HG02571 (cell line): Measurements from ENCODE around the gene PRPF6.

Experiments
- ATAC-seq: cut with Tn5 transposase; IDR thresholded peaks from one replicate; pipeline ENCODE4 v1.9.1; 2021; ENCODE audit warnings: mild to moderate bottlenecking, moderate library complexity; ENCODE audit not compliant: unreplicated experiment

PRPF6 gene

DNA sequence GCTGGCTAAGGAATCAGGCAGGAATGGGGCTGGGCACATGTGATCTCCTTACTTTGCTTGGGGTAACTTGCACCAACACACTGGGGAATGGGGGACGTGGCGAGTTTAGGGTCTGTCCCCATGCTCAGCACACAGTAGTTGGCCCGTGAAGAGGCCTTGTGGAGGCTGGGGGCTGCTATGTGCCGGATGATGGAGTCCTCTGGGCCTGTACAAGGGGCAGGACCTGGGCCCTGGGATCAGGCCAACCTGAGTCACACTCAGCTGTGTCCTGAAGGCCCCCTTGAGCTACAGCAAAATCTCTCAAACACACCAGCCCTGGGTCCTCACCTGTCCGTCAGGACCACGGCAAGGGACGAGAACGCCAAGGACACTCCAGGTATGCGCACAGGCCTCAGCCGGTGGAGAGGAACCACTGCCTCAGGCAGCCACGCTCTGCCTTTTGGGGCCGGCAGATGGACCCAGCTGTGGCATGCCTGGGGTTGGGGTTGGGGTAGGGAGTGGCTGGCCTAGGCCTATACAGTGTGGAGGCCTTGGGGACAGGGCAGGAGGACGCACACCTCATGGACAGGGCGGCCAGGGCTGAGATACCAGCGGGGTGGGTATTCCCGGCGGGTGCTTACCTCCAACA, 35.8 kb upstream of the PRPF6 start:
- ATAC-seq, result no peak

DNA sequence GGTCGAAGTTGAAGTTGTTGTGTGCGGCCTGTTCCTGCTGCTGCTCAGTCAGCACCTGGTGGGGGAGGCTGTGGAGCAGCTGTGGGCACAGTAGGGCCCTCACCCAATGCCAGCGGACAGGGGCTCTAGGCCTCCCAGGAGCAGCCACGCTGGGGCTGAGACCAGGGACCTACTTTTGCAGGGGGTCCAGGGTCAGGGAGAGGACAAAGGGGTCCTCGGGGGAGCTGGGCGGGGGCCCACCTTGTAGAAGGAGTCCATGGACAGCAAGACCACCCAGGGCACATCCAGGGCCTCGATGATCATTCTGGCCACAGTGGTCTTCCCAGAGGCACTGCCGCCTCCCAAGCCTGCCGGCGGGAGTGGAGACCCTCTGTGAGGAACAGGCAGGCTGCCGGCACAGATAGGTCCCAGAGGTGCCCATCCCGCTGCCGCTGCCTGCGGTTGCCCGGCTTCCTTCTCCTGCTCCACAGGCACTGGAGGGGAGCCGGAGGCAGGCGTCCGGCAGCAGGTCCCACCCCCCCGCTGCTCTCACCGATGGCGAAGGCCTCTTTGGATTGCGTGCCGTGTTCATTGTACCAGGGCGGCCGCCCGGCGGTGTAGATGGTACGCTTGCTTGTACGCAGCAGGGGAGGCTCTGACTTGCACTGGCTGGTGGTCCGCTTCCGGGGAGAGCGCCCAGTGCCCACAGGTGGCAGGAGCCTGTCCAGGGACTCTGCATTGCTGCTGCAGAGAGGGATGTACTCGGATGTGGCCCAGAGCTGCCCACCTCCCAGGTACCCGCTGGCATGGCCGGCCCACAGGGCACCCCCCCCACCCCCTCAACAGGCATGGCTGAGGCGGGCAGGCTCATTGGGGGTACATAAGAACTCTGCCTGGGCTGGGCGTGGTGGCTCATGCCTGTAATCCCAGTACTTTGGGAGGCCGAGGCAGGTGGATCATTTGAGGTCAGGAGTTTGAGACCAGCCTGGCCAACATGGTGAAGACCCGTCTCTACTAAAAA, 34.7 kb upstream of the PRPF6 start:
- no peak for ATAC-seq

- no peak for ATAC-seq
Observed at GRCh38 chr20:63946986-63947637, 33.8 kb upstream of the PRPF6 start.

DNA sequence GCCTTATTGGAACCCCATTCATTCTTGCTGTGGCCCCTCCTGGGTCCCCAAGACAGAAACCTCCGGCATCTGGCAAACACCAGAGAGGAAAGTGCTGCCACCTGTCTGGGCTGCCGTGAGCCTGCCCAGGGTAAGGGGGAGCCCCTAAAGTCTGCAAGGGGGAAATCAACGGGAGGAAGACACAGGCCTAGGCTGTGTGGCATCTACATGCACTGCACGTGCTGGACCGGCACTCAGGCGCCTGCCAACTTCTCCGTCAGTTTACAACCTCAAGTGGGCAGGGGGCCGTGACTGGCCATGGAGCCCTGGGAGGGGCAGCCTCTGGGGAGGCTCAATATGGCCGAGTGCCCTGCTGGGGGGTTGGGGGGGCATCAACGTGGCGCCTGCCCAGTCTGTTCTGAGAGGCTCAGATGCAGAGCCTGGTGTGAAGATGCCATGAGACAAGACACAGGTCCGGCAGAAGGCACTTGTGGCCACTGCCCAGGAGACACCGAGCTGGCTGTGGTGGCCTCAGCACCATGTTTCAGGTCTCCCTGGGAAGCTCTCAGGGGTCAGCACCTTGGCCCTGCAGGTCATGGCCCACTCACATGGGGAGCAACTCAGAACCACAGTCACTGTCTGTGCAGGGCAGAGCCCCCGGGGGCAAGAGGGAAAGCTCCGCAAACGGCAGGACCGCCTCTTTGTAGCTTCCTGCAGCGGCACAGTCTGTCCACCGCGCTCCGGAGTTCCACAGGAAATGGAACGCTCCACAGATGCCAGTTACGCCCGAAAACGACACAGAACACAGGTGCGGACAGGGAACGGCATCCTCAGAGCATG, 33.1 kb upstream of the PRPF6 start:
- ATAC-seq, result no peak

DNA sequence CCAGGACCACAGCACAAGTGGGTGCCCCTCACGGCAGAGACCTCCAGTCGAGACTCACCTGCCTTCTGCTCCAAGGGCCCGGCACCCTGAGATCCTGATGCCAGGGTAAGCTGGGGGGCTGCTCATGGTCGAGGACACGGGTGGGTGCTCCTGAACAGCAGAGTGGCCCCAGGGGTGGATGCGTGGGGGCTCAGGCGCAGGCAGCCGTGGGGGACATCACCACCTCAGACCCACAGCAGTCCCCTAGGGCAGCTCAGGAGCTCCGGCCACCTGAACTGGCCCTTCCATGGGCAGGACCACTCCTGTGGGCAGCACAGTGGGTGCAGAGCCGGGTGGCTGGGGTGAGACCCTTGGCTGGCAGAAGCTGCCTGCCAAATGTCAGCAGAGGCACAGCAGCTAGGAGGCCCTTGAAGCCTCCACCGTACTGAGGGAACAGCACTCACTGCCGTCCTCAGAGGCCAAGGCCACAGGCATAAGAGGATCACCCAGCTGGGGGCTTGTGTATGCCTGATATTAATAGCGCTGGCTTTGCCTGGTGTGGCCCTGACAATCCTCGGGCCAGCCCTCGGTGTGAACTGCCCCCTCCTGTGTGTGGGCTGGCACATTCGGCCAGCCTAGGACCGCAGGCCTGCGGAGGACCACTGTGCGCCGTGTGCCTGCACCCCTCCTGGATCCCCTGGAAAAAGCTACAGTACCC, 30.1 kb upstream of the PRPF6 start:
- ATAC-seq, result no peak

GRCh38 chr20:63951398-63952209, 29.3 kb upstream of the PRPF6 start:
- ATAC-seq, result no peak

GRCh38 chr20:63952210-63952535, 28.8 kb upstream of the PRPF6 start:
- ATAC-seq, result no peak

DNA sequence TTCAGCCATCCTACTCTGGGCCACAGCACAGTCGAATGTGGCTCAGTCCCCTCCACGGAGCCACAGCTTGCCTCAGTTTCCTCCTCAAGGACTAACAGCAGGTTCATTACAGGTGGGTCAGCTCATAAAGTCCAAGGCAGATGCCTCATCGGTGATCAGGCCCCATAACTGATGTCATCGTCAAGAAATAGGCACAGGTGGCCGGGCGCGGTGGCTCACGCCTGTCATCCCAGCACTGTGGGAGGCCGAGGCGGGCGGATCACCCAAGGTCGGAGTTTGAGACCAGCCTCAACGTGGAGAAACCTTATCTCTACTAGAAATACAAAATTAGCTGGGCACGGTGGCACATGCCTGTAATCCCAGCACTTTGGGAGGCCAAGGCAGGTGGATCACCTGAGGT, 28.2 kb upstream of the PRPF6 start:
- ATAC-seq, result no peak

DNA sequence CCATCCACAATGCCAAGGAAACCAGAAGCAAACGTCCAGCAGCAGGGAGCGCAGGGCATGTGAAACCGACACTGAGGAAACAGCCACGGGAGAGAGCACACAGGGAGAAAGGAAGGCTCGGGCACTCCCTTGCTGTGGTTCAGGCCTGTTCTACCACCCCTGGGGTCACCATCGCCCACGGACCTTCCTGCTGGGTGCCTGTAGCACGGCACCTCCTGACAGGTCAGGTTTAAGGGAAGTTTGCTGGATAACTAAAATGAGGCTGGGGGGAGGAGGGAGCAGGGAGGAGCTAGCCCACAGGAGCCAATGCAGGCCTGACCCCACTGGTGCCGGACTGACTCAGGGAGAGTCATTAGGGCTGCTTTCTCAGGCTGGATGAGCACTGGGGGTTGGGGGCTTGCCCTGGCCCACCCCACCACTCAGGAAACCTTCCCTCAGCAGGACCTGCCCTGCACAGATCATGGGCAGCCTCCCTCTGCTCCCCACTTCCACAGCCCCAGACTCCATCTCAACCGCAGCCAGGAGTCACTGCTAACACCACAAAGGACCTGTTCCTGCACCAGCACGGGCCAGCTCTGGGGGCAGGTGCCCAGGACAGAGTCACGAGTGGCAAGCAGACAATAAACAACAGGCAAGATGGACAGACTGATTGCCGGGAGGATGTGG, 27.0 kb upstream of the PRPF6 start:
- ATAC-seq, result no peak

- peak; percentile 8 for ATAC-seq
Observed at GRCh38 chr20:63955281-63955826, 25.6 kb upstream of the PRPF6 start.

DNA sequence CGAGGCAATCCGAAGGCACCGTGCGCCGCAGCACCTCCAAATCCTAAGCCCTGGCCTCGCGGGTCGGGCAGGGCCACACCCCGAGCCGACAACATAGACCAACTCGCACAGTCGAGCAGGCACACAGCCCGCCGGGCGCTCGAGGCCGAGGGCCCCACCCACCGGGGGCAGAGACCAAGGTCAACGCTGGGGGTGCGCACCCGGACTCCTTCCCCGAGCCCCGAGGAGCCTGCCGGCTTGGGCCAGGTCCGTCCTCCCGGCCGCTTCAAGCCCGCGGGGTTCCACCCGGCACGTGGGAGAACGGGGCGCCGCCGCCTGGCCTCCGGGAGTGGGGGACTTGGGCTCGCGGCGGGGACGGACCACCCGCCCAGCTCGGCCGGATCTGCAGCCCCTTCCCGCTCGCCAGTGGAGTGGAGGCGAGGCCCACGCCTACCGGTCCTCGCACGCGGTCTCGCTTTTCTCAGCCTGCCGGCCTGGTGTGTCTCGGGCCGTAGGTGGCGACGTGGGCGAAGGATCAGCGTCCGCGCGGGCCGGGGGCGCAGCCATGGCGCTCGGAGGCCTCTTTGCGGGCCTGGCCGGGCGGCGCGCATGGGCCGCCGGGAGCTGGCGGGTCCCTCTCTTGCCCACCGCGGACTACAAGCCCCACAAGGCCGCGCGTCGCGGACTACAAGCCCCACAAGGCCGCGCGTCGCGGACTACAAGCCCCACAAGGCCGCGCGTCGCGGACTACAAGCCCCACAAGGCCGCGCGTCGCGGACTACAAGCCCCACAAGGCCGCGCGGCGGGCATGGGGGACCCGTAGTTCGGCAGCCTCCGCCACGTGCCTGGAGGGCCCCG, 24.9 kb upstream of the PRPF6 start, which contains the start of gene UCKL1:
TSS of gene UCKL1 (minus strand) at position 590 of the 837 bp plus-strand sequence. CDS start at position 546, 44 bp downstream.
- peak; percentile 64 for ATAC-seq

- ATAC-seq, result peak; percentile 6
Observed at GRCh38 chr20:63956664-63957003, 24.3 kb upstream of the PRPF6 start.

DNA sequence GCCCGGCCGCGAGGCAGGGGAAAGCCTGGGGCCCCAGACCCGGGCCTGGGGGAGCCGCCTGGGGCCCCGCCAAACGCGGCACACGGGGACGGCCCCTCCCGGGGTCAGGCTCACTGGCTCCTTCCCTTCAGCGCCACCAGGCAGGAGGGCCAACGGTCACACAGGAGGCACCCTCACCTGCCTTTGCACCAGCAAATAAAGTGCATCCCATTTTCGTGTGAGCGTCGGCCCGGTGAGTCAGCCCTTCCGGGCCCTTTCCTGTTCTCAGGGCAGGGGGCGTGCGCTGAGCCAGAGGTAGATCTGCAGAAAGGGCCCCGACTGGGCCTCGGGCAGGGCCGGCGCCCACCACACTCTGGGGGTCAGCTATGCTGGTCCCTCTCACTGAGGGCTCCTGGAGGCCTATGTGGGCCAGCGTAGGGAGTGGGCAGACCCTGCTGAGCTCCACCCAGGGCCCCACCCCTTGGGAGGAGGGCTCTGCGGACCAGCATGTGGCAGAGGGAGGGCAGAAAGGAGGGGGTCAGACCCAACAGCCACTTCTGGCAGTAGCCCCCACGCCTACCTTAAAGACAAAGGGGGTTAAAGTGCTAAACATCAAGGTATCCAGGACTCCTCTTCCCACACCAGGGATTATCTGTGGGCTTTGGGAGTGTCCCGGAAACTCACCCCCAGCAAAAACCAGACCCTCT, 23.8 kb upstream of the PRPF6 start:
- ATAC-seq, result no peak

DNA sequence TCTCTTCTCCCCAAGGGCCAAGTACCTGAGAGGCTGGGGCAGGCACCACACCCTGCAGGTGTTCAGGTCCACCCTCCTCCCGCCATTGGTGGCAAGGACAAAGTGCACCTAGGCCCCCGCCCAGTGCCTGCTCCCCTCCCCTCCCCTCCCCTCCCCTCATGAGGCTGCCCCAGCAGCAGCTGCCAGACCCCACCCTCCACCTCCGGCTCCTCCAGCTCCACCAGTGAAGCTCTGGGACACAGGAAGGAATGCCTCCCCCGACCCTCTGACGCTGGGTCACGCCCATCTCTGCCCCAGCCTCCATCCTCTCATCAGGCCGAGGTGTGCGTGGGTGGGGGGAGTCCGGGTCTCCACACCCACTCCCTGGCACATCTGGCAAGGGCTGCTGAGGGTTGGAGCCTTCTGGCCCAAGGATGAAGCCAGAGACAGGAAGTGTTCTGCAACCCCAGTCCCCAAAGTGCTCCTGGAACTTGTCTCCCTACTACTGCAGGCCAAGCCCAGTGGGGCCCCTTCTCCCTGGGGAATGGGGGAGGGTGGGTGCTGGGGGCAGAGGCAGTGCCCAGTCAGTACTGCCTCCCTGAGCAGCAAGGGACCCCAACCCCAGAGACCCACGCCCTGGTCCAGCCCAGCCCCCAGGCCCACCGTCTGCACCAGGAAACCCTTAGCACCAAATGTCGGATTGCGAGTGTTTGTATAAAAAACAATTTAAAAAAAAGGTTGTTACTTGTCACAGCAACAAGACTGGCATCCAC, 23.1 kb upstream of the PRPF6 start:
- ATAC-seq, result no peak

GRCh38 chr20:63958471-63958870, 22.5 kb upstream of the PRPF6 start:
- ATAC-seq, result no peak

DNA sequence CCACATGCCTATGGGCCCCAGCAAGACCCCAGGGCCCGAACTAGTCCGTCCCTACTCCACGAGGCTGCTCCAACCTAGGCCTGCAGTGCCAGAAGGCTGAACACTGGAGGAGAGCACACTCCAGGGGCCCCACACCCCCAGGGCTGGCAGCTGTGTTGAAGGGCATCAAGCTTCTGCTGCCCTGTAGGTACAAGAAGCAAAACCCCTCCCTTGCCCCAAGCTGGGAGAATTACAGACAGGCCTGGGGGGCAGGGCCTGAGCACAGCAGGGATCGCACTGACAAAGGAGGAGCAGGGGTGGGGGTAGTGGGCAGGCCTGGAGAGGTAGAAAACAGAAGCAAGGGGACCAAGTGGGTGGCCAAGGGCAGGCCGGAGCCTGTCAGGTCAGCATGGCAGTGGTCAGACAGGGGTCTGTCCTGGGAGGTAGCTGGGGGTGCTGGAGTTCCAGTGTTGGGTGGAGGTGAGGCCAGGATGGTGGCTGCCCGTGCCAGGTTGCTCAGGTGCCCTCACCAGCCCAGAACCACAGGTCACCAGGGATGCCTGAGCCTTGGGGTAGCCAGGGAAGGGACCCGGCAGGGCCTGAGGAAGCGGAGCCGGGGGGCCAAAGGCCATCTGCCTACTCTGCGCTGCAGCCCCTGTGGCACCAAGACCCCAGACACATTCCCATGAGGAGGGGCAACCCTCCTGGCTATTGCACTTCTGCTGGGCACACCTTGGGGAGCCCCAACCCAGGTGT, 21.8 kb upstream of the PRPF6 start:
- no peak for ATAC-seq
